DMS53 treated with DMSO at 0.1 percent for 48 hours (cell line): ENCODE measurements around the gene CRMP1.
A peak's percentile ranks its signal among the peaks of the same experiment; 100 is the strongest.
"Not testable (repeated sequence)": the region's sequence is repeated elsewhere in the genome, so short reads cannot be mapped to it uniquely, and the experiment has no call there.

Source experiments
- DNase-seq: peaks from one replicate; lab custom pipeline; 2025; ENCODE audit not compliant: unreplicated experiment; lab: John Stamatoyannopoulos, UW

The CRMP1 gene

DNA sequence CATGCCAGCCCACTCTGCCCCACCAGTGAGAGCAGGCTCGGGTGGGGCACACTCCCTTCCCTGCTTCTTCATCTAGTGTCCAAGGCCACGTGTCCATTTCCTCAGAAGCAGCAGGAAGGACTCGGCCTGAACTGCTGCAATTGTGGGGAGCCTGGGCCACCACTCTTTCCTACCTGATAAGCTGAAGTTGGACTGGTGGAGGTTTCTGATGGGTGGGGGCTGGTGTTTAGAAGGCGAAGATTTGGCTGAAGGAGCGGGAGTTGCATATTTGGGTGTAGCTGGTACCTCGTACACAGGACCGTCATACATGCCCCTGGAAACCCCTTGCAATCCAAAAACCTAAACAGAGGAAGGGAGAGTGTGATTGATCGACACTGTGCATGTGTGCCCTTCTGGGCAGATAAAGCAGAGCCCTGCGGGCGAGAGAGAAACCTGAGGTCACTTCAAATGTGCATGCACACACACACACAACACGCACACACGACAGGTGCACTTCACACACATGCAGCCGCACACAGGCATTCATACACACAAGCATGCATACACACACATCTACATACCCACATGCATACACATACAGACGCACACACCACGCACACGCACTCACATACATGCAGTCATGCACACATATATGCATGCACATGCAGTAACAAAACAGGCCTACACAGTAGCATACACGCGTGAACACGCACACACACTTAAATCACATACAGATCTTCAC is 67.4 kb downstream of the CRMP1 start:
- no peak for DNase-seq

DNA sequence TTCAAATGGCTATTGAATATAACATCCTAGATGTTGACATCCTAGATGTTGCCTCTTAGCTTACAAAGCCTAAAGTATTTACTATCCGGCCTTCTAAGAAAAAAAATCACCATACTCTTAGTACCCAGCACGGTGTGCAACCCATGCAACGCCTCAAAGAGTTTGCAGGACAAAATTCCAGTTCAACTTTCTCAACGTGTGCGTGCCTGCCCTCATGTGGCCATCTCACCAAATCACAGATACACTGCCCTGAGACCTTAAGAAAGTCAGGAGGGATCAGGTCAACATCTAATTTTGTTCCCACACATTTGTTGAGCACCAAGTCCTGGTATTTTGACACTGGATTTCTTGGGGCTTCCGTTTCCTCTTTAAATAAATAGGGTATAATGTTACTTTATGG is 68.3 kb downstream of the CRMP1 start:
- peak; percentile 28 for DNase-seq

DNA sequence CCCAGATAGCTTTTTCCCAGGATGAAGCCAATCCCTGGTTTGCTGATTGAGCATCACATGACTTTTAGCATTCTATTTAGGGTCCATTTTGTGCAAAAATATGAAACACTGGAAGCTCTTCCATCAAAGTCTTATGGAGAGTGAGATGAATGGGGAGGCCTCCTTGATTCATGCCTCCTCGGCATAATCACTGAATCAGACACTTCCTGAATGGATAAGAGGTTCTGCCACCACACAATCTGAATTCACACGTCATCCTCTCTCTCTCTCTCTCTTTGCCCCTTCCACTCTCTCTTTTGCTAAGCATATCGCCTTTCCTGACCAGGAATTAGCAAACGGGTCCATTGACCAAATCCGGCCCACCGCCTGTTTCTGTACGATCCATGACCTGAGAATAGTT is 68.7 kb downstream of the CRMP1 start:
- no peak for DNase-seq

DNA sequence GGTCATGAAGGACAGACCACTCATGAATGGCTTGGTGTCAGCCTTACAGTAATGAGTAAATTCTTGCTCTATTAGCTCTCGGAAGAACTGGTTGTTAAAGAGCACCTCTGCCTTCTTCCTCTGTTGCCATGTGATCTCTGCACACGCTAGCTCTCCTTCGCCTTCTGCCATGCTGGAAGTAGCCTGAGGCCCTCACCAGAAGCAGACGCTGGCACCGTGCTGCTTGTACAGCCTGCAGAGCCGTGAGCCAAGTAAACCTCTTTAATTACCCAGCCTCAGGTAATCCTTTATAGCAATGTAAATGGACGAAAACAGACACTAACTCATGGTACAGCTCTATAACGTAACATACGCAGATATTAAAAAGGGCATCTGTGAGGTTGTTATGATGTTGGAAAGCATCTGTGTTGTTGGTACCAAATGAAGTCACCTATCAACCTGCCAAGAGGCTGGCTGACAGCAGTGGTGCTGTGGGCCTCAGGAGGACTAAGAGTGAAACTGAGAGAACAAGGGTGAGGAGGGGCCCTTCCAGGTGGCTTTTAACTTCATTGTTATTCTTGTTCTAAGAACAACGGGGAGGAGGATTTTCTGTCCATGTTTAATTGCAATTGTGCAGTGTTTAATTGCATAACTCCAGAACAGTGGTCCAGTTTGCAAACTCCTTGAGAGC is 69.2 kb downstream of the CRMP1 start:
- DNase-seq, result no peak

DNA sequence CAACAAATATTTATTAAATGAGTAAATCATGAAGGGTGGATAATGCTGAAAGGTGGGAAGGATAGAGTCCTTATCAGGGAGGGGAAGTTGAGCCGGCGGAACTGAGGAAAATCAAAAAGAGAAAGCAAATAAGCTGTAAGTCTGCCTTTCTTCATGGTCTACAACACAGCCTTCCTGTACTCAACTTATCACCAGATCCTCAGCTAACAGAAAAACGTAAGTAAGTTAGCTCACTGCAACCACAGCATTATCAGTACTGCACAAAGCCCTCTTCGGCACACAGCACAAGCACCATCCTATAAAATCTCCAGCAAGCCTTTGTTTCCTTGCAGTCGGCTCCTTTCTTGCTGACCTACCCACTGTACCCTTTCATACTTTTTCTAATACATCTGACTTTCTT is 70.3 kb downstream of the CRMP1 start:
- no peak for DNase-seq

DNA sequence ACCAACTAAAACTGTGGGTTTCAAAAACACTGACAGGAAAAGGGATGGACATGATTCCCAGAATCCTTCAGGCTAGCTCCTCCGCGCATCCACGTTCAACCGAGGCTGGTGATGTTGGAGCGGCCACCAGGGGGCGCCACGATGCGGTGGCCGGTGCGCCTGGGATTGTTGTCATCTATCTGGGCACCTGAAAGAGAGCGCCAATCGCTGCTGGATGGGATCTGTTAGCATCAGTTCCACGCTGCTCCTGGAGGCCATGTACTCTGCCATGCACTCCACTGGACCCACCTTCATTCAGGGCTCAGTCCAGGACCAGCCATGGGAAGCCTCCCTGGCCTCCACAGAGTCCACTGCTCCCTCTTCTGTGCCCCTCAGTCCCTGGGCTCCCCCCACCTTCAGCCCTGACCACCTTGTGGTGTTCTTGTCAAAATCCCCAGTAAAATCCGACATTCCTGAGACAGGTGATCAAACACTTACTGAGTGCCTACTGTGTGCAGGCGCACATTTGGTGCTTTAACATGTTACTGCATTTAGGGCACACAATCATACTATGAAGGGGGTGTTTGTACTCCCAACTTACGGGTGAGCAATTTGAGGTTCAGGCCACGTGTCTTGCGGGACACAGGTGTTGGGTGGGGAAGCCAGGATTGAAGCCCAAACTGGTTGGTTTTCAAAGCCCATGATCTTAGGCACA is 71.1 kb downstream of the CRMP1 start:
- DNase-seq, result peak; percentile 18

DNA sequence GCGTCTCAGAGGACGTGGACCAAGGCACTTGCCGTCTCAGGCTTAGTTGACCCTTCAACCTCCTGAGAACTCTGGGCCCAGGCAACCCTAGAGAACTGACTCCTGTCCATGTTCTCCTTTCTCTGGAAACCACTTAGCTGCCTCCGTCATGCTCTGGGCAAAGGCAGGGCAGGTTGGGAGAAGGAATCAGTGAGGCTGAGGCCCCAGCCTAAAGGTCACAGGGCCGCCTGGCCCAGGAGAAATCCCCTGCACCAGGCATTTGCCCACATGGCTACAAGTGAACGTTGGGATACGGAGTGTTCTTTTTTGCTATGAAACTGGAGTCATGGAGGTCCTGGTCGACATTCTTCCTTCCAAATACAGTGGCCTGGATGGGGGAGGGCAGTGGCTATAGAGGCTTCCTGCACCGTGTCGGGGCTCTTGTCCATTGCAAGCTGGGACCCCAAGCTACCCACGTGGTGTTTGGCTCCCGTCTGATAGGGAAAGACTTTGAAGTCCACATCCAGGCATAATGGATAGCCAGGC is 76.0 kb downstream of the CRMP1 start:
- DNase-seq, result no peak

DNA sequence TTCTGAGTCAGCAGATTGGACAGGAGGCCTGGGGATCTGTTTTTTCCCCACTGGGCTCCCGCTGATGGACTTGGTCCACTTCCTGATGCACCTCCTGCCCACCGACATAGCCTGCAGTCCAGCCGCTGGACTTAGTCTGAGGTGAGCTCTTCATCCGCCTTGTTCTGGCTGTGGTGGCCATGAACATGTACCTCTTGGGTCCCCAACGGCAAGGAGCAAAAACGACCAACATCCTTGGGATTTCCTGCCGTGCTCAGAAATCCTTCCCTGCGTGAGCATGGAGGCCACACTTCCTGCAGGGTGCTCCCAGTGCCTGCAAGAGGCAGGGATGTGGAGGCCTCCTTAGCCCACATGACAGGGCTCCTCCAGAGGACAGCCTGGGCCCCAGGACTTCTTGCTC is 76.8 kb downstream of the CRMP1 start:
- no peak for DNase-seq

DNA sequence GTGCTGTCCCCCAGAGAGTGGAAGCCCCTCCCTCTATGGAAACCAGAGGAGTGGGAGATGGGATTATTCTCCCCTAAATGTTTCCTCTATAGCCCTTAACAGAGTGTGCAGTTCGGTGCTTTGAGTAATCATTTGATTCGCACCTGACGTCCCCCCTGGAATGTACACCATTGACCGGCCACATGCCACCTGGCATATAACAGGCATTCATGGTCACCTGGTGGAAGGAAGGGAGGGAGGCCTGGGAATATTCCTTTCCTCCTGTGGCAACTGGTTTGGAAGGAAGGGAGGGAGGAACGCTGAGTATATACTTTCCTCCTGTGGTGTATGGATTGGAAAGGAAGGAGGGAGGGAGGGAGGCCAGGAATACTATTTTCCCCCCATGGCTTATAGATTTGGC is 77.2 kb downstream of the CRMP1 start:
- DNase-seq, result no peak

DNA sequence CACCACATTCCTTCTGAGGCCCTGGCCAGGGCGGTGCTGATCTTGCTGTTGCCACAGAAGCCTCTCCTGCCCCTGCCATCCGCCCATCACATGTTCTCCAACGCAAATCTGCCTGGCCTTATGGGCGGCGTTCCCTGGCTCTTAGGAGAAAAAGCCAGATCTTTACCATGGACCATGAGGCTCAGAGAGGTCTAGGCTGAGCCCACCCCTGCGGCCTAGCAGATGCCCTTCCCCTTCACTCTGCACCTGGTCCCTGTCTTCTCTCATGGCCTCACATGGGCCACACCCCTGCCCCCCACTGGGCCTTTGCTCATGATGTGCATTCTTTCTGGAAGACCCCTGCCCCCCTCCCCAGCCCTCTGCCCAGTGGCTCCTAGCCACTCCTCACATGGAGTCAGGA is 78.5 kb downstream of the CRMP1 start:
- no peak for DNase-seq

DNA sequence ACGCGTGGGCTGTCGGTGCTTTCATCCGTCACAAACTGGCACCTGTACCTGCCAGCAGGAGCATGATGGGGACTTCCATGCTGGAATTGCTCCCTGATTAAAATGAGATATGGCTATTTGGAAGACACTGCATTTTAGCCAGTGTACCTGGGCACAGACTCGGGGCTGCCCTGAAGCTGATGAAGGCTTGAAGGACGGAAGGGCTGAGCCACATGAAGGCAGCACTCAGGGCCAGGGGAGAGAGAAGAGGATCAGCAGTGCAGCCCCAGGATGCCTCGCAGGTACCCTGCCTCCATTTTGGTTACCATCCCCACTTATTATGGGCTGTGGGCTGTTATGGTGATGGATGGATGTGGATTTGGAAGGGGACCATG is 79.0 kb downstream of the CRMP1 start:
- DNase-seq, result no peak

DNA sequence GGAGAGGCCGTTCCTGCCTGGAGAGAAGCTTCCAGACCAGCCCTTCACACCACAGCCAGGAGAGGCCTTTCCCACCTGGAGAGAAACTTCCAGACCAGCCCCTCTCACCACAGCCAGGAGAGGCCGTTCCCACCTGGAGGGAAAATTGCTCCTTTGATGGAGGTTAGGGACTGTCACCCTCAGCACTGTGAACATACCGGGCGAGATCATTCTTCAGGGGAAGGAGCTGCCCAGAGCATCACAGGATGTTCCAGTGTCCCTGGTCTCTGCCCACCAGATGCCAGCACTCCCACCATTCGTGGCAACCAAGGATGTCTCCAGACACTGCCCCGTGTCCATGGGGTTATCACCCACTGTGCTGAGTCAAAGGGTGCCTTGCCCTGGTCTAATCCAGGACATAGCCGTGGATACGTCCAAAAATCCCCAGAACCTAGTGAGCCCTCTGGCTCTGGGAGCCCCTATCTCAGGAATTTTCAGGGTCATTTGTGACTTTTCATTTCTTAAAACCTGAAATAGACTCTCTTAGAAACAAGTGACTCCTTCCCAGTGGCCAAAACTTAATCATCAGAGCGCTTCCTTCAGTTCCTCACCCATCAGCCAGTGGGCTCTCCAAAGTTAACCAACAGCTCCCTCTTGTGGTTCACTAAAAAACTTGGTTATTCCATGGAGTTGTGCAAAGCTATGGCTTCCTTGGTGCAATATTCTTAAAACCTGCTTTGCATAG is 80.2 kb downstream of the CRMP1 start:
- peak; percentile 92 for DNase-seq

DNA sequence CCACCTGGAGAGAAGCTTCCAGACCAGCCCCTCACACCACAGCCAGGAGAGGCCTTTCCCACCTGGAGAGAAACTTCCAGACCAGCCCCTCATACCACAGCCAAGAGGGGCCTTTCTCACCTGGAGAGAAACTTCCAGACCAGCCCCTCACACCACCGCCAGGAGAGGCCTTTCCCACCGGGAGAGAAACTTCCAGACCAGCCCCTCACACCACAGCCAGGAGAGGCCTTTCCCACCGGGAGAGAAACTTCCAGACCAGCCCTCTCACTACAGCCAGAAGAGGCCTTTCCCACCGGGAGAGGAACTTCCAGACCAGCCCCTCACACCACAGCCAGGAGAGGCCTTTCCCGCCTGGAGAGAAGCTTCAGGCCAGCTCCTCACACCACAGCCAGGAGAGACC is 80.8 kb downstream of the CRMP1 start:
- not testable (repeated sequence) for DNase-seq

DNA sequence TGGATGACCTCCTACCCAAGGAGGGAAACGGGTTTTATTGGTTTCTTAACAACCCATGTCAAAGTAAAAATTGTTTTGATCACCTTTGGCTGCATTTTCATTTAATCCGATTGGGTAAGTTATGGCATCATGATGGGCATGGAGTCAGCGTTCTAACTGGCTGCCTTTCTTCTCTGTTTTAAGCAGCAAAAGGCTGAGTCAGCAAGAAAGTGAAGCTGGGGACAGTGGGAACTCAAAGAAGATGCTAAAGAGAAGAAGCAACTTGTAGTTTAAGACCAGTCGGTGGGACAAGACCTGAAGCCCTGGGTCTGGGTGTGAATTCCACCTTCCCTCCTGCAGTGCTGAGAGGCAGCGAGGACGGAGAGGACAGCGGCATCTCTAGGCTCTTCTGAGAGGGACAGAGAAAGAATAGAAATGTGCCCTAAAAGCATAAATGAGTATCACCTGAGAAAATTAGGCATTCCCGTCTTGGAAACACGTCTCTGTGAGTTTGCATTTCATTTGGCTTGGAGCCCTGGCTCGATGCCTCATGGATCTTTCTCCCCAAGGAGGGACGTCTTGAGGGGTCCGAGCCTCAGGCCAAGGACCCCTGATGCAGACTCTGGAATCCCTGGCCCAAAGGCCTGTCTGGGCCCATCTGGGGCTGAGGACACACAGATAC is 82.0 kb downstream of the CRMP1 start:
- no peak for DNase-seq

DNA sequence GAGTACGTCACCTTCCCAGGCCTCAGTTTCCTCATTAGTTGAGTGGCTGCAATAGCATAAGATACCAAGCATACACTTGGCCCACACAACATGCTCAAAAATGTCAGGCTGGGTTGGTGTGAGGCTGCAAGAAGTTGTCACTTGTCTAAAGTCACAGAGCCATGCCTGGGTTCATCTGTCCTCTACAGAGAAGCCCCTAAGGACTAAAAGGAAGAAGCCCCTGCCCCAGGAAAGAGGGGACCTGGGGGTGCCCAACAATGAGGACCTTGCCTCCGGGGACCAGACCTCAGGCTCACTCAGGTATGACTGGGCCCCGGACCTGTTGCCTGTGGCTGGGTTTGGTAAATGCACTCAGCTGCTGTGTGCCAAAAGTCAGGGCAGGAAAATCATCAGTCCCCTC is 82.7 kb downstream of the CRMP1 start:
- DNase-seq, result no peak

DNA sequence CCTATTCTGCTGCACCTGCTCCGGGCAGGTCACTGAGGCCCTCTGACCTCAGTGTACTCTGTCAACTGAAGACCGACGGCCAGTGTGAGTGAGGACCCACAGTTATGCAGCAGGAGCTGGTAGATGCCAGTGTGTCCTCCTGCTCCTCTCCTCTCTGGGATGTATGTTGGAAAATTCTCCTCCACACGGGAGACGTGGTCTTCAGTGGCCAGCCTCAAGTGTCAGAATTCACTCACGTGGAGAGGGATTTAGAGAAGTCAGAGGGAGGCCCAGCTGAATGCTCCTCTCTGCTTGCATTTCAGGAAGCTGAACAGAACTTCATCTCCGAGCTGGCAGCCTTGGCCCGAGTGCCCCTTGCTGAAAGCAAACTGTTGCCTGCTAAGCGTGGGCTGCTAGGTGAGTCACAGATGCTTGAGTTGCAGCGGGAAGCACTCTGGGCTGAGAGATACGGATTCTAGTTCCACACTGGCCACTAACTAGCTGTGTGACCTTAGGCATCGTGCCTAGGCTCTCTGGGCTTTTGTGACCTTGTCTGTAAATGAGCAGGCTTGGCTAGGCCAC is 83.6 kb downstream of the CRMP1 start:
- no peak for DNase-seq

DNA sequence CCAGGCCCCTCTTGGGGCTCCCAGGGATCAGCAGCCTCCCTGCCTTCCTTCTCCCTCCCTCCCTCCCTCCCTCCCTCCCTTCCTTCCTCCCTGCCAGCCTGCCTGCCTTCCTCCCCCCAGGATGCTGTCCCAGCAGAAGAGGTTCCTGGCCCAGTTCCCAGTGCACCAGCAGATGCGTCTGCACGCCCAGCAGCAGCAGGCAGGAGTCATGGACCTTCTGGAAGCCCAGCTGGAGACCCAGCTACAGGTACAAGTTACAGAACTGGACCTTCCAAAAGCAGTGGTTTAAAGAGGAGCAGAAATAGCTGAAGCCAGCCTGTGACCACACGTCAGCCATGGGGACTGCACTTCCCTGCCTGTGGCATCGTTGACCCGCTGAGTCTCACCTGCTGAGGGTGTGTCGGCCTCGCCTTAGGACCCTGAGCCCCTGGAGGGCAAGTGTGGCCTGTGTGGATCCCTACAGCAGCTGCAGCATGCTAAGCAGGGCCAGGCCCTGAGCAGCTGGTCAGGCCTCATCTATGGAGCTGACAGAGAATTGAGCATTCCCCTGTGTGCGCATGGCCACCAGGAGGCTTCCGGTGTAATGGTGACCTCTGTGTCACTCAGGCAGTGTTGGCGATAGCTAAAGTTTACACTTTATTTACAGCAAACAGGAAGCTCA is 84.7 kb downstream of the CRMP1 start:
- DNase-seq, result peak; percentile 77

DNA sequence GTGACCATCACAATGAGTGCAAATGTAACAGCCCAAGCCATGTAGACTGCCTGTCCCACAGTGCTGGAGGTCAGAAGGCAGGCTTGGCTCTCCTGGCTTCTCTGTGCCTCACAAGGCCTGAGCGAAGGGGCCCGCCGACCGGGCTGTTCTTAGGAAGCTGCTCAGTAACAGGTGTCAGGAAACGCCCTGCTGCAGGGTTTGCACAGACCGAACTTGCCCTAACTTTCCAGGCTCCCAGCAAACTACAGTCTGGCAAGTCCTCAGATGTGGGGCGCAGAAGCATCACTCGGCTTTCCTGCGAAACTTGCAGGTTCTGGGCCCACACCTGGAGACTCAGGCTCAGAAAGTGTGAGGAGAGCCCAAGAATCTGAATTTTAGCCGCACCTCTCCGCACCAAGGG is 87.6 kb downstream of the CRMP1 start:
- no peak for DNase-seq

DNA sequence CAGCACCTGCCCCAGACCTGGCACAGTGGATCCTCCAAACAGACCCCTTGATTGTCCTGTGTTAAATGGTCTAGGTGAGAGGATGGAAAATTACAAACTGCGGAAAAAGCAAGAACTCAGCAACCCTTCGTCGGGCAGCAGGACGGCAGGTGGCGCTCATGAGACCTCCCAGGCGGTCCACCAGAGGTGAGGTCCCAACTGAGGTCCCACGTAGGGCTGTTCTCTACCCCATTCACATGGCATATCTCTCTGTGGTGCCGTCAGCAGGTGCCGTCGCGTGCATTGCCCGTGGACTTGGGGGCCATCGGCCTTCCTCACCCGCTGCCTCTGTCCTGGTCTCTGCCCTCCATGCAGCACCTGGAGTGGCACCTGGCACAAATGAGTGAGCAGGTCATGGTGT is 88.2 kb downstream of the CRMP1 start:
- DNase-seq, result no peak

DNA sequence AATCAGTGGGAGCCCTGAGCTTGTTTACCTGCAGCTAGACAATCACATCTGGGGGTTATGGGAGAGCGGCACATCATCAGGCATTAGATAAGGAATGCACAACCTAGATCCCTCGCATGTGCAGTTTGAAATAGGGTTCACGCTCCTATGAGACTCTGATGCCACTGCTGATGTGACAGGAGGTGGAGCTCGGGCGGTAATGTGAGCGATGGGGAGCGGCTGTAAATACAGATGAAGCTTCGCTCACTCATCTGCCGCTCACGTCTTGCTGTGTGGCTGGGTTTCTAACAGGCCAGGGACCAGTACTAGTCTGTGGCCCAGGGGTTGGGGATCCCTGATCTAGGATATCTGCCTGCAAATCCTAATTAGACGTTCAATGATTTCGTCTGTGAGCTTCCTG is 90.3 kb downstream of the CRMP1 start:
- no peak for DNase-seq
